Transverse colon (tissue), 4 donors: Measurements from ENCODE around the gene FCHSD1. TPM values are rescaled to one million over a fixed set of nuclear protein-coding genes. Genes with fewer than 3 reads are reported as not detected.
A peak's percentile ranks its signal among the peaks of the same experiment; 100 is the strongest.

Experiments
- DNase-seq: peaks from one replicate; pipeline ENCODE4 v3.0.0-alpha.2; 2019
- H3K27ac ChIP-seq, 4 donors: fragments of 200-600 bp; sonication (generic); 2 replicates each; pipeline ENCODE4 v1.5.1; 2016 to 2018; ENCODE audit warnings: inconsistent platforms in 4 of 4
- H3K27me3 ChIP-seq: fragments of 200-600 bp; sonication (generic); 2 replicates; pipeline ENCODE4 v1.5.1; 2017; ENCODE audit warnings: inconsistent platforms
- H3K36me3 ChIP-seq, 4 donors: fragments of 200-600 bp; sonication (generic); 2 replicates each; pipeline ENCODE4 v1.5.1; 2017 to 2019; ENCODE audit warnings: inconsistent platforms in 4 of 4
- H3K4me1 ChIP-seq, 4 donors: fragments of 200-600 bp; sonication (generic); 2 replicates each; pipeline ENCODE4 v1.5.1; 2017 to 2020; ENCODE audit warnings: inconsistent platforms in 4 of 4
- H3K4me3 ChIP-seq, 4 donors: fragments of 200-600 bp; sonication (generic); 1 replicate in 1 of 4; 2 replicates in 3 of 4; pipeline versions ENCODE4 v1.5.1 to v1.6.1; 2017 to 2019; ENCODE audit warnings: inconsistent platforms in 4 of 4
- H3K9me3 ChIP-seq, 2 donors: fragments of 200-600 bp; sonication (generic); 2 replicates each; pipeline ENCODE4 v1.5.1; 2017 to 2019; ENCODE audit warnings: inconsistent platforms in 2 of 2
- CTCF ChIP-seq, 5 experiments: fragments of 200-600 bp in 3 of 5; fragments of 450-650 bp in 2 of 5; sonication (generic) in 3 of 5; IDR thresholded peaks; 1 replicate in 2 of 5; 2 replicates in 3 of 5; pipeline ENCODE4 v1.5.1; 2016 to 2017; ENCODE audit warnings: antibody characterized with exemption in 5 of 5, inconsistent platforms in 3 of 5, mild to moderate bottlenecking in 2 of 5, moderate library complexity in 1 of 5
- EP300 ChIP-seq: sonication (generic); formaldehyde crosslinking; IDR thresholded peaks from one replicate; pipeline ENCODE4 v1.6.1; 2017; ENCODE audit warnings: antibody characterized with exemption, low read depth
- POLR2A ChIP-seq: fragments of 450-650 bp; IDR thresholded peaks from one replicate; pipeline ENCODE4 v1.6.1; 2016; ENCODE audit warnings: antibody characterized with exemption, mild to moderate bottlenecking, moderate library complexity
- POLR2AphosphoS5 ChIP-seq, 3 donors: sonication (generic); formaldehyde crosslinking; IDR thresholded peaks; one replicate each; pipeline ENCODE4 v1.6.1; 2016; ENCODE audit warnings: antibody characterized with exemption in 3 of 3
- WGBS, 2 donors: methylation state at CpG; one replicate each; pipeline ENCODE4 v1.1.5; 2018; ENCODE audit warnings: low coverage in 1 of 2; 5-methylcytosine and 5-hydroxymethylcytosine counted together
- in situ Hi-C, 4 donors: fragments of 200-750 bp; cut with MboI; loops; one replicate each; pipeline versions ENCODE4 v1.15.0 to v1.15.1; 2017; ENCODE audit warnings: low sequenced_read_pairs in 3 of 4, low pct_ligation_motif_present in 1 of 4, low pct_unique_long_range_greater_than_20kb in 1 of 4
- intact Hi-C: fragments of 100-400 bp; cut with DNase I; formaldehyde crosslinking; loops from one replicate; pipeline ENCODE4 v1.15.1; 2023; ENCODE audit warnings: low total_unique reads
- total RNA-seq, 4 donors: library from RNA; depleted of rRNA; stranded (reverse); fragments of >200 nt; gene quantifications; one replicate each; pipeline ENCODE4 v1.1.0, GENCODE V29; 2016

The FCHSD1 gene
- total RNA-seq, 4 donors from 2014 or later: 26.1 to 69.9 (median 43.1) TPM

GRCh38 chr5:141681695-141682641 is 30.8 kb upstream of the FCHSD1 start, which contains the start of gene ARAP3:
ARAP3 (minus strand) TSS chr5:141682230; CDS start chr5:141680486, 1,744 bp downstream.
- peaks cover 10 to 26% (median 22%) of the 10 kb centered on the region in 4 donors for H3K4me1 ChIP-seq
- DNase-seq: peak; percentile 86
- no peaks in the 10 kb centered on the region for H3K9me3 ChIP-seq
- in situ Hi-C loops (loop anchor here in 3 of 4 donors (25.0 kb wide), 1 partner anchor 455 kb away; no protein-coding TSS in a partner anchor), intact Hi-C loops (no loop called here)
- no peaks in the 10 kb centered on the region for H3K36me3 ChIP-seq
- H3K4me3 ChIP-seq: peak within 1 kb of the TSS; percentile 25 to 76 (median 52)
- 6% methylated on average over 77 of the region's 77 CpGs; no CpG with 5 or more reads in 1 of the 2 donors for WGBS, 2 donors
- H3K27ac ChIP-seq: peak within 1 kb of the TSS; percentile 57 to 84 (median 78)
- H3K27me3 ChIP-seq: no peaks in the 10 kb centered on the region
- no peak for TF ChIP-seq CTCF (IDR thresholded peaks at IDR 0.05)
- peak in 1 of 3 donors; percentile 14 for TF ChIP-seq POLR2AphosphoS5 (IDR thresholded peaks at IDR 0.05)
- peak; percentile 13 for TF ChIP-seq POLR2A

- Histone ChIP-seq H3K4me3 (peak overlapping the region in 3 of 4 donors; percentile 47 to 76 (median 56)), H3K36me3 (no peaks in the 10 kb centered on the region), H3K4me1 (peaks cover 10 to 26% (median 22%) of the 10 kb centered on the region in 4 donors), H3K27ac (peak overlapping the region; percentile 57 to 84 (median 78)), H3K9me3 (no peaks in the 10 kb centered on the region), H3K27me3 (no peaks in the 10 kb centered on the region)
- in situ Hi-C loops (loop anchor here in 3 of 4 donors (25.0 kb wide), 1 partner anchor 456 kb away; no protein-coding TSS in a partner anchor), intact Hi-C loops (no loop called here)
- TF ChIP-seq EP300 (no peak), CTCF (IDR thresholded peaks at IDR 0.05) (no peak), POLR2AphosphoS5 (IDR thresholded peaks at IDR 0.05) (no peak), POLR2A (no peak)
- DNase-seq: no peak
- 62 to 83% methylated on average over 2 of the region's 2 CpGs for WGBS, 2 donors
Measured at GRCh38 chr5:141681295-141681694, 30.1 kb upstream of the FCHSD1 start.

- no peaks in the 10 kb centered on the region for H3K36me3 ChIP-seq
- H3K4me1 ChIP-seq: peaks cover 10 to 26% (median 22%) of the 10 kb centered on the region in 4 donors
- H3K27me3 ChIP-seq: no peaks in the 10 kb centered on the region
- WGBS, 2 donors: 69% methylated on average over 6 of the region's 6 CpGs; no CpG with 5 or more reads in 1 of the 2 donors
- intact Hi-C loops: no loop called here
- no peak overlapping the region for H3K4me3 ChIP-seq
- TF ChIP-seq EP300 (no peak), POLR2A (peak; percentile 9), CTCF (IDR thresholded peaks at IDR 0.05) (no peak)
- peak; percentile 19 for DNase-seq
- no peaks in the 10 kb centered on the region for H3K9me3 ChIP-seq
- peak overlapping the region; percentile 57 to 84 (median 78) for H3K27ac ChIP-seq
- in situ Hi-C loops: loop anchor here in 3 of 4 donors (25.0 kb wide), 1 partner anchor 457 kb away; no protein-coding TSS in a partner anchor
Measured at GRCh38 chr5:141680751-141681201, 29.6 kb upstream of the FCHSD1 start.

GRCh38 chr5:141680178-141680577 is 29.0 kb upstream of the FCHSD1 start:
- in situ Hi-C loops: loop anchor here in 3 of 4 donors (25.0 kb wide), 1 partner anchor 457 kb away; no protein-coding TSS in a partner anchor
- no peaks in the 10 kb centered on the region for H3K27me3 ChIP-seq
- no peaks in the 10 kb centered on the region for H3K36me3 ChIP-seq
- 95% methylated on average over 13 of the region's 16 CpGs; no CpG with 5 or more reads in 1 of the 2 donors for WGBS, 2 donors
- intact Hi-C loops: no loop called here
- H3K4me1 ChIP-seq: peaks cover 10 to 26% (median 22%) of the 10 kb centered on the region in 4 donors
- H3K27ac ChIP-seq: peak overlapping the region in 3 of 4 donors; percentile 5 to 76 (median 57)
- TF ChIP-seq POLR2A (no peak), EP300 (no peak), CTCF (IDR thresholded peaks at IDR 0.05) (no peak), POLR2AphosphoS5 (IDR thresholded peaks at IDR 0.05) (no peak)
- no peak for DNase-seq
- no peaks in the 10 kb centered on the region for H3K9me3 ChIP-seq
- H3K4me3 ChIP-seq: no peak overlapping the region
